ENCODE data around the gene TENM4.

Gene TENM4

DNA sequence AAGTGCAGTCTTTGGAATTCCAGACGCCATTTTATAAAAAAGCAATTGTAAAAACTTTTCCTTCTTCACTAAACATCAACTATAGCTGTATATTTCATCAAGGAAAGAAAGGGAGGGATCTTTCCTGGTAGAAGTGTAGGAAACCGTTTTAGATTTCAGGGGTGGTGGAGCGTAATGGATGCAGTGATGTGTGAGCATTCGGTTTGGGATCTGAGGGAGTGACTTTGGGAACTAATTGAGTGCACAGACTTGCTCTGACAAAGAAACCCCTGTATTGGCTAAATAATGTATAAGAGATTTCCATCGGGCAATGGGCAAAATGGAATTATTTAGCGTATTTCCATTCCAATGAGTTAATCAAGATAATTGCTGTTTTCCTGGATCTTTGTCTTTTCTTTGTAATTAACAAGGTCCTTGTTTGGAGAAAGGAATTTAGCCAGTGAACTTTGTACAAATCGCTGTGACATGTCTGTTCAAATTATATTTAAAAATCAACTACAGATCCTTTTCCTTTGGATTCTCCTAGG is 741.2 kb downstream of the TENM4 start:
- no peak for DNase-seq (ENCODE audit: low read depth)

GRCh38 chr11:78698612-78699011 is 742.2 kb downstream of the TENM4 start:
- DNase-seq (ENCODE audit: low read depth): no peak

- DNase-seq (ENCODE audit: low read depth): no peak
Observed at GRCh38 chr11:78696177-78696576, 744.7 kb downstream of the TENM4 start.

DNA sequence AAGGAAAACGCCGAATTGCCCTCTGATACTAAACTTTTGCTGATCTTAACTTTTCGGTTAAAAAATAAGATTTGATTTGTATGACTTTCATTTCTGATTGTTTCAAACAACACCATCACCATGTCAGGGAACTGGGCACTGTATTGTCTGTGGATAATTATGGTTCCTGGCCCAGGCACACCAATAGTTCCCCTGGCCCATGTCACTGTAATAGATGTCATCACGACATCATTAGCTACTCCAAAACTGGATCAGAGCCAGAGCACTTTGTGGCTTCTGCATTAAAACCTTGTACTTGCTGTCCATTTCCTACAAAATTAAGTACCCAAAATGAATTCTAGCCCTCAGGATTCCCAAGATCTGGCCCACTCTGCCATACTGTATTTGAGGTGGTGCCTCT is 746.7 kb downstream of the TENM4 start:
- no peak for DNase-seq (ENCODE audit: low read depth)

- DNase-seq (ENCODE audit: low read depth): no peak
Observed at GRCh38 chr11:78691215-78691614, 749.6 kb downstream of the TENM4 start.

GRCh38 chr11:78690352-78690987 is 750.4 kb downstream of the TENM4 start:
- DNase-seq (ENCODE audit: low read depth): no peak

- no peak for DNase-seq (ENCODE audit: low read depth)
Observed at GRCh38 chr11:78689585-78690153, 751.2 kb downstream of the TENM4 start.

DNA sequence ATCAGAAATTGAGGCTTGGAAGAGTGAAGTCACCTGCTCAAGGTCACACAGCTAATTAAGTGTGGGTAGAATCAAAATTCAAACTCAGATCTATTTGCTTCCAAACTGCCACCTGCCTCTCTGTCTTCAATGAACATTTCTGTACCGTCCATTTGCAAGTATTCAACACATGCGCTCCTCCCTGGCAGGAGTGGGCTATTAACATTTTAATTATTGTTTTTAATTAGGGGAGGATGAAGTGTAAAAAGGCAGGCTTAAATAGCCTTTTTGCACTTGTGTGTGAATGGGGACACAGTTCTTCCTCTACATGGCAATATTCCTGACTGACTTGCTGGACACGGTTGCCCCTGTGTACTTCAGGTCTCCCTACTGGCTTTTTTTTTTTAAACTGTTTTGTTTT is 751.7 kb downstream of the TENM4 start:
- DNase-seq (ENCODE audit: low read depth): no peak

- no peak for DNase-seq (ENCODE audit: low read depth)
Observed at GRCh38 chr11:78688460-78688859, 752.4 kb downstream of the TENM4 start.

- no peak for DNase-seq (ENCODE audit: low read depth)
Observed at GRCh38 chr11:78685156-78685555, 755.7 kb downstream of the TENM4 start.

DNA sequence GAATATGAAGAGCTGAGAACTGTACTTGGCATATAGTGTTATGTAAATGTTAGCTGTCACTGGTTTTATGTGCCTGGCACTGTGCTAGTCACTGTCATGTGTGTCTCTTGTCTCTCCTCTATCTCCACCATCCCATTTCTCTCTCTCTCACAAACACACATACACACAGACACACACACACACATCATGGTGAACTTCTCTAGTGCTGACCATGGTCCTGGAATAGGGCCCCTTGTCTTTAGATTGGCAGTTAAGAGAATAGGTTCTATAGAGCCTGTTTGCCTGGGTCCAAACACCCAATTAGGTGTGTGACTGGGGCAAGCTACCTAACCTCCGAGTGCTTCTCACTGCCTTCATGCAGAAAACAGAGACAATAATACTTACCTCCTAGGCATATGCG is 756.5 kb downstream of the TENM4 start:
- no peak for DNase-seq (ENCODE audit: low read depth)

GRCh38 chr11:78683774-78684173 is 757.1 kb downstream of the TENM4 start:
- no peak for DNase-seq (ENCODE audit: low read depth)

GRCh38 chr11:78676026-78676557 is 764.7 kb downstream of the TENM4 start:
- DNase-seq (ENCODE audit: low read depth): no peak

- no peak for DNase-seq (ENCODE audit: low read depth)
Observed at GRCh38 chr11:78672850-78673620, 767.8 kb downstream of the TENM4 start.

DNA sequence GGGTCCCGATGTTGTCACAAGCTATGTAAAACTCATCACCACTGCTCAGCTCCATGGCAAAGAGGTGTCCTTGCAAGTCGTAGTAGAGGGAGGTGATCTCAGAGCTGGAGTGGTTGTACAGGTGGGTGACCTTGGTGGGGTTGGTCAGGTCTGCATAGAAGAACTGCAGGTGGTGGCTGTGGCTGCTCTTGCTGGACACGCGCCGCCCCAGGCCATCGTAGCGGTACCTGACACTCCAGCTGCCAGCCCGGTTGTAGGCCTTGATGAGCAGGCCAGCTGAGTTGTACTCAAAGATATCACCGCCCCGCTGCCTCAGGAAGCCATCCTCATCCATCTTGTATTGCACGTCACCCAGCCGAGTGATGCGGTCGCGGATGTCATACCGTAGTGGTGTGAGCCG is 771.6 kb downstream of the TENM4 start:
- no peak for DNase-seq (ENCODE audit: low read depth)

- DNase-seq (ENCODE audit: low read depth): no peak
Observed at GRCh38 chr11:78667461-78667860, 773.4 kb downstream of the TENM4 start.

DNA sequence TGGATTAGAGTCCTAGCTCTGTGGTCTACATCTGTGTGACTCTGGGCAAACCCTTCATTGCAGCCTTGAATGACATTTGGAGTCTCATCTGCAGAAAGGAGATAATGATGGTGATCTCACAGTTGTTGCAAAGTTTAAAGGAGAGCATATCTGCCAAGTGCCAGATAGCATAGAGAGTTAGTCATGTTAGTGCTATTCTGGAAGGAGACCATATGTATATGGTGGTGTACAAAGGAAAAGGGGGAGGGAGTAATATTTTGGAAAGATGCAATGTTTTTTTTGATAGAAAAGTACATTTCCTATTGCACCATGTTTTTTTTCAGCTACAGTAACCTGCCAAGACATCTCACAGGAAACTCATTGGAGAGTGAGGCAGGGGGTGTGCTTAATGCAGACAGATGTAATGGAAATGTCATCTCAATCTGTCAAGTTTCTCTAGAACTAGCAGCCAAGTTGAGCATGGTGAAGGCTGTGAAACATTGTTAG is 774.1 kb downstream of the TENM4 start:
- DNase-seq (ENCODE audit: low read depth): no peak

DNA sequence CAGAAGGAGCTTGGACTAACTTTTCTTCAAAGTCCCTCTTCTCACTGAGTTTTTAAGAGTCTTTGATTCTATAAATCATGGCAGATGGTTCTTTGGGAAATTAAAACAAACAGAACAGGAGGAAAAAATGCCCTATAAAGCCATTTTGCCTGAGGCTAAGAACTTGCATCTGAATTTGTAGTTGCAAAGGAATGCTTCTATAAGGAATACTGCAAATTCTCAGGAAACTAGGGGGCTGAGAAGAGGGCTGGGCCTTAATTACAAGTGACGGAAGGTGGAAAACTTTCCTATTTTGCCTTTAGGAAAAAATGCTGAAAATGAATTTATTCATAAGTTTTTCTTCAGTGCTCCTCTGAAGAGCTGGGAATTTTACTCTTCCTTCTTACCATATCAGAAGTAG is 776.2 kb downstream of the TENM4 start:
- DNase-seq (ENCODE audit: low read depth): no peak

DNA sequence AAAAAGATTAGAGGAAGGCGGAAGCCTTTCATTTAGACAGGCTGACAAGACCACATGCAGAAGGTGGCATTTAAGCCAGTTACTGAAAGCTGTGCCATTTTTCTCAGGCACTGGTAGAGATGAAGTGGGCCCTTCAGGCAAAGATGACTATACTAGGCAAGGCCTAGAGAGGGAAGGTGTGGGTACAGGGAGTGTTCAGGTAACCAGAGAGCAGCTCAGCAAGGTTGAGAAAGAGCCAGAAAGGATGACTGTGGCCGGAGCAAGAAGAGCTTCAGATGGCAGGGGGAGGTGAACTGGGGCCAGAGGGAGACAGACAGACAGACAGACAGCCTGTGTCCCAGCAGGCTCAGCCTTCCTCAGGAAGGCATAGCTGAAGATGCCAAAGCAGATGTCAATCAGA is 778.0 kb downstream of the TENM4 start:
- no peak for DNase-seq (ENCODE audit: low read depth)

DNA sequence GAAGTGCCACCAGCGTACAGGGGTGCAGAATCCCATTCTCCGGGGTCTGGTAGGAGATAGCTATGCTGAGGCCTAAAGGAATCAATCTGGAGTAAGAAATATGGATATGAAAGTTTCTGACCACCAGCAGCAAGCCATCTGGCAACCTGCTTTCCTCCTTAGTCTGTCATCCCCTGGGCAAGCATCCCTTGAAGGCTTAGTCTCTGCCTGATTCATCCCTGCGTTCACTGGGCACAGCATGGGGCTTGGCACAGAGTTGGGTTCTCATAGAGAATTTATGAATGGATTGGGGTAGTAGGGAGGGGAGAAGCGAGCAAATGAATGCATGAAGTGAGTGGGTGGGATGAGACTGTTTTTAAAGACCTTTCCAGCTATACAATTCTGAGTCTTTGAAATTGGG is 780.4 kb downstream of the TENM4 start:
- DNase-seq (ENCODE audit: low read depth): no peak

GRCh38 chr11:78659326-78660270 is 781.2 kb downstream of the TENM4 start:
- no peak for DNase-seq (ENCODE audit: low read depth)
